ENCODE results near the gene UBQLN1.

DNA sequence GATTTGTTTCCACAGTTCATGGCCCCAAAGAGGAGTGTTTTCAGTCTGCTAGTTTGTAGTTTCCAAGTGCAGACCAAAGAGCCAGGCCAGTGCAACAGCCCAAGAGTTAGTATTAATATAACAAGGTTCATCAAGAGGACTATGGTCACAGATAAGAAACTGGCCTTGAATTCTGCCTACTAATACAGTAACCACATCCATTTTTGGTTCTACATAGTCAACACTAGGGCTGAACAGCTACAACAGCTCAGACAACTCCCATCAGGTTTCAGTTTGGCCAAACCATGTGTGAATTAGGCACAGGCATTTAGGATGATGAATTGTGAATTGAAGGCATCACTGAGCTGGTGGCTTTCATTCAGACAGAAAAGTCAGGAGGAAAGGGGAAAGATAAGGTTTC lies 13.8 kb upstream of the UBQLN1 start:
- TF ChIP-seq, protein P1, sequence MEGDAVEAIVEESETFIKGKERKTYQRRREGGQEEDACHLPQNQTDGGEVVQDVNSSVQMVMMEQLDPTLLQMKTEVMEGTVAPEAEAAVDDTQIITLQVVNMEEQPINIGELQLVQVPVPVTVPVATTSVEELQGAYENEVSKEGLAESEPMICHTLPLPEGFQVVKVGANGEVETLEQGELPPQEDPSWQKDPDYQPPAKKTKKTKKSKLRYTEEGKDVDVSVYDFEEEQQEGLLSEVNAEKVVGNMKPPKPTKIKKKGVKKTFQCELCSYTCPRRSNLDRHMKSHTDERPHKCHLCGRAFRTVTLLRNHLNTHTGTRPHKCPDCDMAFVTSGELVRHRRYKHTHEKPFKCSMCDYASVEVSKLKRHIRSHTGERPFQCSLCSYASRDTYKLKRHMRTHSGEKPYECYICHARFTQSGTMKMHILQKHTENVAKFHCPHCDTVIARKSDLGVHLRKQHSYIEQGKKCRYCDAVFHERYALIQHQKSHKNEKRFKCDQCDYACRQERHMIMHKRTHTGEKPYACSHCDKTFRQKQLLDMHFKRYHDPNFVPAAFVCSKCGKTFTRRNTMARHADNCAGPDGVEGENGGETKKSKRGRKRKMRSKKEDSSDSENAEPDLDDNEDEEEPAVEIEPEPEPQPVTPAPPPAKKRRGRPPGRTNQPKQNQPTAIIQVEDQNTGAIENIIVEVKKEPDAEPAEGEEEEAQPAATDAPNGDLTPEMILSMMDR (IDR thresholded peaks at IDR 0.05) = no peak
- TF ChIP-seq EZH2 (IDR thresholded peaks at IDR 0.05; ENCODE audit: borderline replicate concordance, insufficient read depth, low read depth, low read length, poor library complexity, severe bottlenecking) = no peak

Data from B cell (primary cell).